C4-2B (cell line): ENCODE results near the gene MKLN1.
"Not testable (repeated sequence)": the region's sequence is repeated elsewhere in the genome, so short reads cannot be mapped to it uniquely, and the experiment has no call there.

Experiments used
- H3K27ac ChIP-seq: fragments of 450-650 bp; 2 replicates; pipeline ENCODE4 v1.5.1; 2017
- CTCF ChIP-seq: fragments of 450-650 bp; conservative IDR thresholded peaks from 2 replicates; pipeline ENCODE4 v1.5.1; 2017; ENCODE audit warnings: mild to moderate bottlenecking
- ZFX ChIP-seq: fragments of 450-650 bp; IDR thresholded peaks from 2 replicates; pipeline ENCODE4 v1.6.1; 2017

MKLN1 gene

GRCh38 chr7:131300572-131301466 is 26.9 kb upstream of the MKLN1 start:
- TF ChIP-seq ZFX = no peak
- TF ChIP-seq CTCF = no peak
- no peak overlapping the region for H3K27ac ChIP-seq

GRCh38 chr7:131302446-131302845 is 25.2 kb upstream of the MKLN1 start:
- TF ChIP-seq CTCF (no peak), ZFX (no peak)
- peak overlapping the region; percentile 24; the same call in 1 of the 2 replicates for H3K27ac ChIP-seq

GRCh38 chr7:131302876-131303707 is 24.6 kb upstream of the MKLN1 start:
- peak; percentile 80 for TF ChIP-seq CTCF
- no peak for TF ChIP-seq ZFX
- H3K27ac ChIP-seq = peak overlapping the region; percentile 24; the same call in 1 of the 2 replicates

- TF ChIP-seq ZFX (no peak), CTCF (no peak)
- peak overlapping the region; percentile 16; the same call in 1 of the 2 replicates for H3K27ac ChIP-seq
Measured at GRCh38 chr7:131305152-131305551, 22.5 kb upstream of the MKLN1 start.

- not testable (repeated sequence) for H3K27ac ChIP-seq
Measured at GRCh38 chr7:131306041-131306440, 21.6 kb upstream of the MKLN1 start.

GRCh38 chr7:131306777-131307176 is 20.9 kb upstream of the MKLN1 start:
- no peak overlapping the region for H3K27ac ChIP-seq
- TF ChIP-seq CTCF = no peak
- TF ChIP-seq ZFX = no peak

- no peak overlapping the region for H3K27ac ChIP-seq
- TF ChIP-seq ZFX (no peak), CTCF (no peak)
Measured at GRCh38 chr7:131307627-131308026, 20.0 kb upstream of the MKLN1 start.
